HG02798 (cell line): ENCODE data around the gene ETFB.

Experiments used
- ATAC-seq: cut with Tn5 transposase; IDR thresholded peaks from one replicate; pipeline ENCODE4 v1.9.1; 2021; ENCODE audit warnings: mild to moderate bottlenecking; ENCODE audit not compliant: unreplicated experiment, poor library complexity

ETFB gene

DNA sequence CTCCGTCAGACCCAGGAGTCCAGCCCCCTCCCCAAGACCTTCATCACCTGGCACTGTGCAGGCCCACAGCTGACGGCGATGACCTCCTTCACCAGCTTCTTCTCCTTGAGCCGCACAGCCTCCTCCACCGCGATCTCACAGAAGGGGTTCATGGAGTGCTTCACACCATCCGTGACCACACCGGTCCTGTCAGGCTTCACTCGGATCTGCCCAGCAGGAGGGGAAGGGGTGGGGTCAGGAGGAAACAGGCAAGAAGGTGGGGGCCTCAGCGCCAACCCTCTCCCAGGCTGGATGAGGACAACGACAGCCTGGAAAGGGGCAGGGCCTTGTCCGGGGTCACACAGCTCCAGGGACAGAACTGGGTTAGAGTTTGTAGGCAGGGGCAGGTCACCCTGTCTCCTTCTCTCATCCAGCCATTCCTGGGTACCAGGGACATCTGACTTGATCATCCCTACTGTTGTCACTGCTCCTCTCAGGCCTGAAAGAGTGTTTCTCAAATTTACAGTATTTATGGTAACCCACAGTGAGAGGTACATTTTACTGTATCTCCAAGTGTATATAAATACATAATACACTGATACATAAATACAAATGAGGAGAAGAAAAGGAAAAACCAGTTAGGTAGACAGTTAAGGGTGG, 12.0 kb downstream of the ETFB start:
- ATAC-seq = no peak

DNA sequence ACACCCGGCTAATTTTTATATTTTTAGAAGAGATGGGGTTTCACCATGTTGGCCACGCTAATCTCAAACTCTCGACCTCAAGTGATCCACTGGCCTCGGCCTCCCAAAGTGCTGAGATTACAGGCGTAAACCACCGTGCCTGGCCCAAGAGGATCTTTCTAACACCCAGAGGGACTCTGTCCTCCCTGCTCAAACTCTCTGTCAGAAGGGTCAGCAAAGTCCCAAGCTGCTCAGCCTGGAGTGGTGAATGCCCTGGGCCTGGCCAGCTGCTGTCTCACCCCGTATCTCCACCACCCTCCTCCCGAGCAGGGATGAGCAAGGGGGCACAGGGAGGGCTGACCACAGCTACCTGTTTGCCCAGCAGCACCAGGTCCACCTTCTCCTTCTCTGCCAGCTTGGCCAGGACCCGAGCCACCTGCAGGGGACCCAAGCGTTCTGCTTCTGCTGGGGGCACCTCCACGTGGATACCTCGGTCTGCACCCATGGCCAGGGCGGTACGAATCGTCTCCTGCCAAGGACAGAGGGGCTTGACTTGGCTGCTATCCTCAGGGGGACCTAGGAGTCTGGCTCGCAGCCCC, 13.3 kb downstream of the ETFB start:
- ATAC-seq = no peak

DNA sequence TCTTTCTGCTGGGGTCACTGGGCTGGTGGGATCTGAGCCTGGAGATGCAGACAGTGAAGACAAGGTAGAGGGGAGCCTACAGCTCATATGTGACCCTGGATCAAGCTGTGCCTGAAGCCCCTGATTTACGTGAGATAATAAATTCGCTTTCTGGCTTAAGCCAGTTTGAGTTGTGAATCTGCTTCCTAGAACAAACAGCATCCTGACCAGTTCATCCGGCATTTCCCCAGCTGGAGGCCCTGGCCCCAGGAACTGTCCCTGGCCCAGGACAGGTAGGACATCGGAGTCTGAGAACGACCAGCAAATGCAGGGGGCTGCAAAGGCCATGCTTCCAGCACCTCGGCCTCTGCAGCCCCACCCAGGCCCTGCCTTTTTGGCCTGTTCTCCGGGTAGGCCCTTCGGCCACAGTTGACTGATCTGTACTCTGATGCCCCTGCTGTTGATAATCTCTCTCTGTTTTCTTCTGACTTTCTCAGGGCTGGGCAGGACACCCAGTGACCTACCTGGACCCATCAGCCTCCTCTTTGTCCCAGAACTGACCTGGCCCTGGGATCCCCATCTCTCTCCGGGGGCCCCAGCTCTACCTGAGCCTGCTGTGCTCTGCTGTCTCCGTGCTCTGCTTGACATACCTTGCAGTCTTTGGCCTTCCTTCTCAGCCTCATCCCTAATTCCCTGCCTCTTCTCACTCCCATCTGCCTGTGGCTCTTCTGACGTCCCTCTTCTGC, 14.8 kb downstream of the ETFB start:
- ATAC-seq = no peak

DNA sequence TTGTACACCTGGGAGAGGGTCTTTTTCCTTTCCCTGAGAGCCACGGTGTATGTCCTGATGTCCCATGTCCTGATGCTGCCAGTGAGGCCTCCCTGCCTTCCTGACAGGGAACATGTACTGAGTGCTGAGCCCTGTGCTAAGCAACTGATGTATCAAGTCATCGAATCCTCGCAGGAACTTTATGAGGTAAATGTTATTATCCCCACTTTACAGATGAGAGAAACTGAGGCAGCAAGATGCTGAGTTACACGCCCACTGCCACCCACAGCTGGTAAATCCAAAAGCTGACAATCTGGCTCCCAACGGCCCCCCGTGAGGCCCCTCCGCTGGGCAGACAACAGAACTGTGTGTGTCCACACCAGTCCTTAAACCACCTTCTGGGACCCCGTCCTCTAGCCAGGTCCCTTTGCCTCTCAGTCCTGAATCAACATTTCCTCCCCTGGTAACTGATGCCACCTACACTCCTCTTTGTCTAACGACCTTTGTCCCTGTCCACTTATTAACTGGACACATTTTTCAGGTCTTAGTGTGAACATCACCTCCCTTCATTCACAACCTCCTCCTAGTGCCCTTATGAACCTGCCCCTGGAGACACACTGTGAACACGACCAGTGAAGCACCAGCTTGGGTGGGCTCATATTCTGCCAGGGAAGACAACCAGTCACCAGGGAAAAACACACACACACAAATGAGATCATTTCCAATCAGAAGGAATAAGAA, 18.8 kb downstream of the ETFB start:
- no peak for ATAC-seq

DNA sequence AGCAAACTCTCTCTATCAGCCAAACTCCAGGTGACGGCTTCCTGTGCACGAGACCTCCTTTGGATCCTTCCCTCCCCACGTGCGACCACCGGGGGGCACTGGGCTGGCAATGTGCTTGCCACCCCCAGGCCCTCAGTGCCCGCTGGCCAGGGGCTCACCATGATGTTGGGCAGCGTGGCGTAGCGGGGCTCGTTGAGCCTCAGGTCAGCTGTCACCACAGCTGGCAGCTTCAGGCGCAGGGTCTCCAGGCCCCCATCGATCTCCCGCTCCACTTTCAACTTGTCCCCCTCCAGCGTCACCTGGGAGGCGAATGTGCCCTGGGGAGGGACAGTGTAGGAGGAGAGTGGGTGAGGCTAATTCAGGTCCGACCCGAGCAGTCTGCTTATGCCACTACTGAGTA, 19.4 kb downstream of the ETFB start:
- ATAC-seq = no peak

DNA sequence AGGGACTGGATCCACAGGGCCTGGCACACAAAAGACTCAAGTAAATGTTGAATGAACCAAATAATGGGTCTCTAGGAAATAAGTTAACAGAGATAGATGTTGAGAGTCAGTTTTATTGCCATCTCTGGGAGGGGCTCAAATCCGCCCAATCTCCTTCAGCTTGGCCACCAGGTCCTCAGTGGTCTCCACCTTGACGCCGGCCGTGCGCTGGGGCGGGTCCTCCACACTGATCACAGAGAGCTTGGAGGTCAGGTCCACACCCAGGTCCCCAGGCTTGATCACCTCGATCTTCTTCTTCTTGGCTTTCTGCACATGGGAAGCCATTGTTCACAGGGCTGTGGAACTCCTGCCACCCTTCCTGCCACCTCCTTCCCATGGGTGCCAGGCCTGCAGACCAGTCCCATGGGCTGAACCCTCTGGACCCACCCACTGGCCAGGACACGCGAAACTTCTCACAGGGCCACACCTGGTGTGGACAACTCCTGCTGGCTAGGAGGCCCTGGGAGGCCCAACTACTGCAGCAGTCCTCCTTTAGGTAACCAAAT, 21.0 kb downstream of the ETFB start:
- ATAC-seq = no peak

DNA sequence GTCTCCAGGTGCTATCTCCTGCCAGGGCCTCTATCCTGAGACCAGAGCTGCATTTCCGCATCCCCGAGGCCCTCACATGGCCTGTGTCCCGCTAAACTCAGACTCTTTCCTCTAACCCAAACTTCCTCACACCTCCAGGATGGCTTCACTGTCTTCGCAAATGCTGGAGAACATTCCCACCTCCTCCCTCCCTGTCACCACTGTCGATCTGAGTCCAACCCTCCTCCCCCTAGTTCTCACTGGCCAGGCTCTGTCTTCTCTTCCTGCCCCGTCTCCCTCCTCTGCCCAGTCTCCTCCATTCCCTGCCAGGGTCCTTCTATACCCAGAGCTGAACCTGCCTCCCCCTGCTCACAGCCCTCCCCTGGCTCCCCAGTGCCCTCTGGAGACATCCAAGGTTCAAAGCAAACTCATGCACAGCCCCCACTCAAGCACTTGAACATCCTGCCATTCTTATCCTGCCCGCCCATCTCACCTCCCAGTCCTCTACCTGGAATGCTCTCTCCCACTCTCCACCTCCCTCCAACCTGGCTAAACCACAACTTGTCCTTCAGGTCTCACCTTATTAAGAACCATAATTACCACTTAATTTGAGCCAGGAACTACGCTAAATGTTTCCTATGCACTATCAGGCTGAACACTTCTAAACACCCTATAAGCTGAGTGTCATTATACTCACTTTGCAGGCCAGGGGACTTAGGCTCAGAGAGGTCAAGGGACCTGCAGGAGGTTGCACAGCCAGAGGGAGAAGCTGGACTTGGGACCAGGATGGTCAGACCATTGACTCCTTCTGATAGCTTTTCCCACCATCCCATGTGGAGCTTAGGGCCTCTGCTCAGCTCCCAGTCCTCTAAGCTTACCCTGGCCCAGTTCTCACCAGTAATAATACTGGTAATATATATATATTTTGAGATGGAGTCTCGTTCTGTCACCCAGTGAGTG, 23.3 kb downstream of the ETFB start:
- no peak for ATAC-seq

DNA sequence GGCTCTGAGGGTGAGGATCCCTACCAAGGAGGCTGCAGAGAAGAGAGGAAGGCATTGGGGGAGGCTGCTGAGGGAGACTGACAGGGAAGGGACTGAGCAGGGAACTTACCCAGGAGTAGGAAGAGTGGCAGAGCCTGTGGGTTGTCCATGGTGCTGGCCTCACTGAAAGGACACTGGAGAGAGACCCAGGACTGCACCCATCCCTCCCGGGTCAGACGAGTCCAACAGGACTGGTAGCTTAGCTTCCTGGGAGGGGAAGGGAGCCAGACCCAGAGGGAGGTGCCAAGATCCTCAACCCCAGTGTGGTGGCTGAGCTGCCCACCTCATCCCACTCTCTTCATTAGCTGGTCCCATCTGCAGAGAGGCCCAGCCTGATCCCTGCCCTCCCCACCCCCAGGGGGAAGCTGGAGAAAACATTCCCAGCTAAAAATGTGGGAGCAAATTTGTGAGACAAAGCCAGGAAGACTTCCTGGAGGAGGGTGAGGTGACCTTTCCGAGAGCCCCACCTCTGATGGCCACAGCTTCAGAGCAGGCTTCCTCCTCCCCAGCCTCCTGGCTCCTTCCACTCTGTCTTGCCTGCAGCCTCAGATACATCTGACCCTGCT, 24.1 kb downstream of the ETFB start, which contains the start of gene VSIG10L:
Gene VSIG10L, minus strand, starts transcription at position 164 of the 605 bp plus-strand sequence. Its CDS starts 15 bp downstream, at position 149.
- ATAC-seq = no peak

DNA sequence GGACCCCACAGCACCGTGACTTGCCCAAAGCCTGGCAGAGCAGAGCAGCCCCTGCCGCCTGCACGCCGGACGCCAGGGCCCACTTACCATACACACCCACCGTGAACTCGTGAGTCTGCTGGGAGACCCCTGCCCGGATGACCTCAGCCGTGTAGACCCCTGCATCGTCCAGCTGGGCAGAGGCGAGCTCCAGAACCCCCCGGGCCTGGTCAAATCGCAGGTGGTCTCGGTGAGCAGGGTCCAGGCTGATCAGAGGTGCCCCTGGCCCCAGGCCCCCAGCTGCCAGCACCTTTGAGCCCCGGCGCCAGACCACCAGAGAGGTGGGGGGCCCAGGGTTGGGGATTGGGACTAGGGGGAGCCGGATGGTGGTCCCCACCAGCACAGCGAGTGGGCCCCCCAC, 25.1 kb downstream of the ETFB start:
- ATAC-seq = no peak

DNA sequence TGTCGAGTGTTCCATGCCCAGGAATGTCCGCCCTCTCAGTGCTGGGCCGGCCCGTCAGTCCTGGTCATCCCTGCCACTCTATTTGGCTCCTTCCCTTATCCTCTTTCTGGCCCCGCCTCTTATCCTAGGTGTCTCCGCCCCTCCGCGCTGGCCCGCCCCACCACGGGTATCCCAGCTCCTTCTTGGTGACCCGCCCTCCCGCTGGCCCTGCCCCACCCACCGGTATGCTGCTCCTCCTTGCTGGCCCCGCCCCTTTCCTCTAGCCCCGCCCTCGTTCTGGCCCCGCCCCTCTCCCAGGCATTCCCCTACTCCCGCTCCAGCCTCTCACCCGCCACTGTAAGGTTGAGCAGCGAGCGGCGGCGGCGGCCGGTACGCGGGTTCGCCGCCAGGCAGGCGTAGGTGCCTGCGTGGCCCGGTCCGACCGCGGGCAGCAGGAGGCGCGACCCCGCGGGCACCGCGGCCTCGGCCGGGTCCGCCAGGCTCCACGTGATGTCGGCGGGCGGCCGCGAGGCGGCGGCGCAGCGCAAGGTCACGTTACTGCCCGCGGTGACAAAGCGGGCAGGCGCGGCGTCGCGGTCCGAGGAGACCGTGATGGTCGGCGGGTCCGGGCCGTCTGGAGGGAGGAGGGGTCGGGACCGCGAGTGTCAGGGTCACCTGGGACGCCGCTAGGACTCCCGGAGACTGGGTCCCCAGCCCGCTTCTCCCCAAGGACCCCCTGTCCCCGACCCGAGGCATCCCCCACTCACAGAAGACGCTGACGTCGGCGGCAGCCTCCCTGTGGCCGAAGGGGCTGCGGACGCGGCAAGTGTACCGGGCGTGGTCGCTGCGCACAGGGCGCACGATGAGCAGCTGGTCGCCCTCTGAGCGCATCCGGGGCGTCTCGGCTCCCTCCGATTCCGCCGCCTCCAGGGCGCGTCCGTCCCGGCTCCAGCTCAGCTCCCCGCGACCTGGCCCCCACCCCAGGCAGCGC, 26.2 kb downstream of the ETFB start:
- peak; percentile 66 for ATAC-seq

DNA sequence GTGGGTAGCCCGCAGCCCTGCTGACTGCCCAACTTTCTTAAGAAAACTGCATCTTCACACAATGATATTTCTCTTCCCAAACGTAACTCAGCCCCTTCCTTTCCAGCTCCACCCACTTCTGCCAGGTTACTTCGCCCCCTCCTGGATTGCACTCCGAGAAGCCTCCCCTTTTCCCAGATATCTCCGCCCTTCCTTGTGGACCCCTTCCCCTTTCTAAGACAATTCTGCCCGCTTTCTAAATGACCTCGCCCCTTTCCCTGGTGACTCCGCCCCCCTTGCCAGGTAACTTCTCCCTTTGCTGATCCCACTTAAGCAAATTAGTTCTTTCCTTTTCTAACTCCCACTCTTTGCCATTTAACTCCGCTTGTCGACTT, 26.9 kb downstream of the ETFB start:
- peak; percentile 1 for ATAC-seq

DNA sequence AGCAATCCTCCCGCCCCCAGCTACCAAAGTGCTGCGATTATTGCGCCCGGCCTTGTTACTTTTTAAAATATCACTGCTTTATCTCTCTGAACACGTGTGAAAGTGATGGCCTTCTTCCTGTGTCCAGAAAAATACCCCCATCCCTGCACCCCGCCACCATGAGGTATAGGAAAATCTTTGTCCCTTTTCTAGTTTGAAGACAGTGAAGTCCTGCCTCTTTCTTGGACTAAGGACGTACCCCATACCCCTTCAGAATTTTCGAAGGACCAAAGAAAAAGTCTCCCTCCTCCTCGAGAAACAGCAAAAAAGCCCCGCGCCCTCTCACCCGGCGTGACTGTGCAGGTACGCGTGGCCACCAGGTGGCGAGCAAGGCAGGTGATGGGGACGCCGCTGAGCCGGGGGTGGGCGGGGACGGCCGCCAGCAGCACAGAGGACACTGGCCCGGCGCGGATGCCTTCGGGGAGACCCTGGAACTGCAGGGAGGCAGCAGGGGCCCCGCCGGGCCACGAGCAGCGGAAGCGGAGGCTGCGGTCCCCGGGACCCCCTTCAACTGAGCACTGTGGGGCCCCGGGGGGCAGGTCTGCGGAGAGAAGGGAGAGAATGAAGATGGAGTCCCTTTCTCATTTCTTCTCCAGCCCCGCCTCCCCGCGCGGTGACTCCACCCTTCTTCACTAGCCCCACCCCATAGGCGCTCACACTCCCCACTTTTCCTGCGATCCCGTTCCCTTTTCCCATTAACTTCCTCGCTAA, 27.4 kb downstream of the ETFB start:
- ATAC-seq = peak; percentile 50

DNA sequence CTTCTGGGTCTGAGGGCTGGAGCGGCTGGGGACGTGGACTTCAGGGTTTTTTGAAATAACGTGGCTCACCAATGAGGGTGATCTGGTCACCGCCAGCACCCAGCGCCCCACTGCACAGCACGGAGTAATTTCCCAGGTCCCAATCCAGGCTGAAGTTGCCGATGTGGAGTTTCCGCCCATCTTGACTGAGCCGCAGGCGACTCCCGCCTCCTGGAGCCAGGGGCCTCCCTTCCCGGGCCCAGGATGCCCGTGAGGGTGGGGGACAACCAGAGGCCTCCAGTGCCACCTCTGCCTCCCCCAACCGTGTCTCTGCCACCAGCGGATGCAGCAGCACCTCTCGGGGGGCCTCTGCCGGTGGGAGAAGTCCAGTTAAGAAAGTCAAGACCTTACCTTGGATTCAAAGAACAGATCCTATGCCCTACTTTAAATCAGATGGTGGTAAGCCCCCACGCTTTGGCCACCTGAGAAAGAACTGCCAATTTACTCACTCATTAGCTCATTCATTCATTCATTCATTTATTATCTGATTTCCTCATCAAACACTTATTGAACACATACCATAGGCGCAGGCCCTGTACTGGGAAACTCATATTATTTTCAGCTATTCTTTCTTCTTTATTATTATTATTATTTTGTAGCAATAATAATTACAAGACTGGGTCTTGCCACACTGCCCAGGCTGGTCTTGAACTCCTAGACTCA, 28.2 kb downstream of the ETFB start:
- ATAC-seq = no peak

DNA sequence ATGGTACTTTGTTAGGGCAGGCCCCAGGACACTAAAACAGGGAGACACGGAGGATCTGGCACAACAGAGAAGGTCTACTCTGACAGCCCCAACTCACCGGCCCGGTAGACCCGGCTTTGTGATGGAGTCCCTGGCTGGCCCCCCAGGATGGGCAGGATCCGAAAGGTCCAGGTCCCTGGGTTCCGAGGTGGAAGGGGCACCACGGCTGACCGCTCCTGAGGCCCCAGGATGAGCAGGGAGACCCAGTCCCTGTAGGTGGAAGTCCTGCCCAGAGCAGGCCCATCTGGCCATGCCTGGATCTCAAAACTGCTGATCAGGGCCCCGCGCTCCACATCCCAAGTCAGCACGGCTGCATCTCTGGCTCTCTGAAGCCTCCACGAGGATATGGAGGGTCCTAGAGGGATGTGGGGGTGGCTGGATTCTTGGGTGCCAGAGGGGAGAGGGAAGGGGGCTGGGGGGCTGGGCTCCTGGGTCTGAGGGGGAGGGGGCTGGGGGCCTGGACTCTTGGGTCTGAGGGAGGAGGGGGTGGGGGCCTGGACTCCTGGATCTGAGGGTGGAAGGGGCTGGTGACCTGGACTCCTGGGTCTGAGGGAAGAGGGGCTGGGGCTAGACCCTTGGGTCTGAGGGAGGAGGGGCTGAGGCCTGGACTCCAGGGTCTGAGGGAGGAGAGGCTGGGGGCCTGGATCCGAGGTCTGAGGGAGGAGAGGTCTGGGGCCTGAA, 28.9 kb downstream of the ETFB start:
- no peak for ATAC-seq

DNA sequence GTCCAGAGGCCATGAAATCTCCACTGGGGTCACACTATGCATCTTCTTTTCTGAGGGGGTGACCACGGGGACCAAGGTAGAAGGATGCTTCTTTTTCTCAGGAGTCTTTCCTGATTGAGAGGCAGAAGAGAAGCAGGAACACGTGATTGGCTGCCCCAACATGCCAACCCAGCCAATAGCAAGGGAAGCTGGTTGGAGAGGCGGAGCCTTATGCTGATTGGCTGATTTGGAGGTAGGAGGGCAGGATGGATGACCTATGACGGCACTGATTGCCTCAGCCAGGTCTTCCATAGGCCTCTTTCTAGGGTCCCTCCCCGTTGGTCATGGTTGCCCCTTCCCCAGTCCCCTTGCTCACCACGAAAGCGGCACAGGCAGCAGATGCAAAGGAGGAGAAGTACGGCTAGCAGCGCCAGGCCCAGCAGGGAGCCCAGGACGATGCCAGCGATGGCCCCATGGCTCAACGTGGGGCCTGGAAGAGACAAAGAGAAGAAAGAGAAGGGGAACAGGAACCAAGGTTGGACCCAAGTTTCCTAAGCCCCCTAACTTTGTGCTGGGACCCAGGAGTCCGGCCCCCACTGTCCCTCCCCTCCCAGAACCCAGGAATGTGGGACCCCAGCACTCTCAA, 32.2 kb downstream of the ETFB start:
- no peak for ATAC-seq

DNA sequence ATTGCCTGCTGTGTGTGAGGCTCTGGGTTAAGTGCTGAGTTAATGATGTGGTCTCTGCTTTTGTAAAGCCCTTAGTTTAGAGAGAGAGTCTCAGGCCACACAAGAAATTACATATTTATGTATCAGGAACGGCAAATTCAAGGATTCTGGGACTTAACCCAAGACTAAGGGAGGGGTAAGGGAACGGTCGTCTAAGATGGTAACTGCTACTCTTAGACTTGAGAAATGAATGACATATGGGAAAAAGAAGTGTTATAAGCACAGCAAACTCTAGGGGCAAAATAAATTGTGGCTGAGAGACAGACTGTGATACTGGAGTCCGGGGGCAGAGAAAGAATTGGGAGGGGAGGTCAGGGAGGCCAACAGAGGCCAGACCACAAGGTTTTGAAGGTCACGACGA, 34.5 kb downstream of the ETFB start:
- no peak for ATAC-seq
